ENCODE measurements around the gene TGFBI.

Gene TGFBI

DNA sequence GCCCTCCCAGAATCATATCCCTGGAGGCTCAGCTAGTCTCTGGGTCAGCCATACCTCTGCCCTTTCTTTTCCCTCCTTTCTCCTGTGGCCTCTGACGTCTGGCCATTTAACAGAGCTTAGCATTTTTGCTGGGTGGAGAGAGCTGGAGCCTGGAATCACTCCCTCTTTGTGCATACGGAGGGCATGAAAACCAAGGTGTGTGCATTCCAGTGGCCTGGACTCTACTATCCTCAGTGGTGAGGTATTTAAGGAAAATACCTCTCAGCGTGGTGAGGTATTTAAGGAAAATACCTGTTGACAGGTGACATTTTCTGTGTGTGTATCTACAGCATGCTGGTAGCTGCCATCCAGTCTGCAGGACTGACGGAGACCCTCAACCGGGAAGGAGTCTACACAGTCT, 27.5 kb downstream of the TGFBI start:
- H3K4me3 Mint-ChIP-seq: no peak overlapping the region
- H3K36me3 Mint-ChIP-seq (ENCODE audit: low read depth): no peaks in the 10 kb centered on the region
- H3K9me3 Mint-ChIP-seq: no peaks in the 10 kb centered on the region
- peaks cover 11% of the 10 kb centered on the region for H3K27me3 Mint-ChIP-seq
- no peak overlapping the region for H3K27ac Mint-ChIP-seq
- H3K4me1 Mint-ChIP-seq (ENCODE audit: low read depth): no peaks in the 10 kb centered on the region

DNA sequence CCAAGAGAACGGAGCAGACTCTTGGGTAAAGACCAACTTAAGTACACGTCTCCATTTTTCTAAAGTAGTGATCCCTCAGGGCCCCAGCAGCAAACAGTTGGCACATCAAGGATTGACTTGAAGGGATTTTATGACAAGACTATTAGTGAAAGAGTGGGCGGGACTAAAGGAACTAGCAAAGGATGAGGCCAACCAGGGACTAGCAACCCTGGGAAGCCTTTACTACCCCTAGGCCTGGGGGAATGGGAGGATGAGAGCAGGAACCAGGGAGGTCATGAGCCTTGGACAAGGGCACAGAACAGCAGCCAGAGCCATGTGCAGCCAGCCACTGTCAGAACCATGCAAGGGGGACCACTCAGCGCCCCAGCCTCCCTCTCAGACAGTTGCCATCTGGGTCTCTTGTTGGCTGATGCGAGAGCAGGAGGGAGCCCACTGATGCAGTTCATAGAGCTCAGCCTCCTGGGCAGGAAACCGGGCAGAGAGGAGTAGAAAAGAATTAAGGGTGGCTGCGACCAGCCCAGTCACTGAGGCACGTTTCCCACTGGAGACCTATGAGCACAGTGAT, 28.1 kb downstream of the TGFBI start:
- peaks cover 11% of the 10 kb centered on the region for H3K27me3 Mint-ChIP-seq
- H3K27ac Mint-ChIP-seq: no peak overlapping the region
- H3K4me3 Mint-ChIP-seq: no peak overlapping the region

GRCh38 chr5:136057401-136058038, 28.7 kb downstream of the TGFBI start:
- Mint-ChIP-seq H3K4me1 (ENCODE audit: low read depth) (no peaks in the 10 kb centered on the region), H3K27me3 (peaks cover 11% of the 10 kb centered on the region), H3K27ac (no peak overlapping the region), H3K9me3 (no peaks in the 10 kb centered on the region), H3K36me3 (ENCODE audit: low read depth) (no peaks in the 10 kb centered on the region), H3K4me3 (no peak overlapping the region)

More for the DNA sequence above, 28.1 kb downstream of the TGFBI start:
- H3K4me1 Mint-ChIP-seq (ENCODE audit: low read depth): no peaks in the 10 kb centered on the region
- no peaks in the 10 kb centered on the region for H3K36me3 Mint-ChIP-seq (ENCODE audit: low read depth)
- H3K9me3 Mint-ChIP-seq: no peaks in the 10 kb centered on the region

GRCh38 chr5:136058039-136058971, 29.5 kb downstream of the TGFBI start:
- Mint-ChIP-seq H3K9me3 (no peaks in the 10 kb centered on the region), H3K4me1 (ENCODE audit: low read depth) (no peaks in the 10 kb centered on the region), H3K36me3 (ENCODE audit: low read depth) (no peaks in the 10 kb centered on the region), H3K27ac (no peak overlapping the region), H3K27me3 (peaks cover 11% of the 10 kb centered on the region), H3K4me3 (no peak overlapping the region)

DNA sequence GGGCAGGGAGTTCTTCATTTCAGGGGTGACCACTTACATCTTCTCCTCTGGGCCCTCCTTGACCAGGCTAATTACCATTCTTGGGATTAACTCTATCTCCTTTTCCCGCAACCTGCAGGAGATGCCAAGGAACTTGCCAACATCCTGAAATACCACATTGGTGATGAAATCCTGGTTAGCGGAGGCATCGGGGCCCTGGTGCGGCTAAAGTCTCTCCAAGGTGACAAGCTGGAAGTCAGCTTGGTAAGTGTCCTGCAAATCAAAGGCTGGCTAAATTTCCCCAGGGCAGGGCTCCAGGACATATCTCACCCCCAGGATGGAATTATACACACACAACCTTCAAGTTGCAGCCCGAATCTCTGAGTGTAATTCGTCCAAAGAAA, 30.2 kb downstream of the TGFBI start:
- Mint-ChIP-seq H3K4me1 (ENCODE audit: low read depth) (no peaks in the 10 kb centered on the region), H3K27me3 (peaks cover 11% of the 10 kb centered on the region), H3K27ac (no peak overlapping the region), H3K36me3 (ENCODE audit: low read depth) (no peaks in the 10 kb centered on the region), H3K9me3 (no peaks in the 10 kb centered on the region), H3K4me3 (no peak overlapping the region)

- no peak overlapping the region for H3K27ac Mint-ChIP-seq
- H3K9me3 Mint-ChIP-seq: no peaks in the 10 kb centered on the region
- H3K4me1 Mint-ChIP-seq (ENCODE audit: low read depth): no peaks in the 10 kb centered on the region
- no peaks in the 10 kb centered on the region for H3K36me3 Mint-ChIP-seq (ENCODE audit: low read depth)
- H3K4me3 Mint-ChIP-seq: no peak overlapping the region
- H3K27me3 Mint-ChIP-seq: peaks cover 11% of the 10 kb centered on the region
Observed at GRCh38 chr5:136060963-136061362, 32.2 kb downstream of the TGFBI start.

GRCh38 chr5:136061630-136062365, 33.0 kb downstream of the TGFBI start:
- Mint-ChIP-seq H3K27me3 (peaks cover 8% of the 10 kb centered on the region), H3K27ac (no peak overlapping the region), H3K4me3 (no peak overlapping the region), H3K9me3 (no peaks in the 10 kb centered on the region), H3K4me1 (ENCODE audit: low read depth) (no peaks in the 10 kb centered on the region), H3K36me3 (ENCODE audit: low read depth) (no peaks in the 10 kb centered on the region)

- no peaks in the 10 kb centered on the region for H3K36me3 Mint-ChIP-seq (ENCODE audit: low read depth)
- no peak overlapping the region for H3K4me3 Mint-ChIP-seq
- peaks cover 3% of the 10 kb centered on the region for H3K27me3 Mint-ChIP-seq
- H3K9me3 Mint-ChIP-seq: no peaks in the 10 kb centered on the region
- H3K27ac Mint-ChIP-seq: no peak overlapping the region
- H3K4me1 Mint-ChIP-seq (ENCODE audit: low read depth): no peaks in the 10 kb centered on the region
Observed at GRCh38 chr5:136062366-136063274, 33.8 kb downstream of the TGFBI start.

GRCh38 chr5:136063778-136064465, 35.1 kb downstream of the TGFBI start:
- peaks cover 3% of the 10 kb centered on the region for H3K27me3 Mint-ChIP-seq
- H3K36me3 Mint-ChIP-seq (ENCODE audit: low read depth): no peaks in the 10 kb centered on the region
- no peak overlapping the region for H3K4me3 Mint-ChIP-seq
- H3K27ac Mint-ChIP-seq: no peak overlapping the region
- H3K4me1 Mint-ChIP-seq (ENCODE audit: low read depth): no peaks in the 10 kb centered on the region
- peaks cover 4% of the 10 kb centered on the region for H3K9me3 Mint-ChIP-seq

GRCh38 chr5:136064510-136064909, 35.7 kb downstream of the TGFBI start:
- H3K9me3 Mint-ChIP-seq: peaks cover 8% of the 10 kb centered on the region
- no peak overlapping the region for H3K27ac Mint-ChIP-seq
- H3K4me3 Mint-ChIP-seq: no peak overlapping the region
- peaks cover under 1% of the 10 kb centered on the region for H3K27me3 Mint-ChIP-seq
- H3K4me1 Mint-ChIP-seq (ENCODE audit: low read depth): no peaks in the 10 kb centered on the region
- H3K36me3 Mint-ChIP-seq (ENCODE audit: low read depth): no peaks in the 10 kb centered on the region

DNA sequence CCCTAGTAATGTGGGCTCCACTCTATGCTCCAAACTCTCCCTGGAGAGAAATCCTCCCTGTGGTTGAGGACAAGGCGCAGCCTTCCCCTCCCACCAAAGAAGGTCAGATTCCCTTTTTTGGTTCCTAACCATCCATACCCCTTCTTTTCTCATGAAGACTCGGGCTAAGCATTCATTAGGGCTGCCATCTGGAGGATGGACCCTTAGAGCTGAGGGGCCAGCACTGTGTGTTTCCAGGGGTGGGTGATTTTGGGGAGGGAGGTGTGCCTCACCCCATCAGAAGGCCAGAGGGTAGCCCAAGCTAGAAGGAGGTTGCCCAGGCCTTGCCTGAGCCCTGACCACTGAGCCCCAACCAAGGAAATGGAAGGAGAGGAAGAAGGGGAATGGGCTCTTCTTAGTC, 36.8 kb downstream of the TGFBI start:
- no peak overlapping the region for H3K27ac Mint-ChIP-seq
- H3K36me3 Mint-ChIP-seq (ENCODE audit: low read depth): no peaks in the 10 kb centered on the region
- peaks cover 5% of the 10 kb centered on the region for H3K27me3 Mint-ChIP-seq
- no peaks in the 10 kb centered on the region for H3K4me1 Mint-ChIP-seq (ENCODE audit: low read depth)
- no peak overlapping the region for H3K4me3 Mint-ChIP-seq
- H3K9me3 Mint-ChIP-seq: peaks cover 8% of the 10 kb centered on the region

GRCh38 chr5:136066661-136067271, 38.0 kb downstream of the TGFBI start:
- Mint-ChIP-seq H3K9me3 (peaks cover 8% of the 10 kb centered on the region), H3K36me3 (ENCODE audit: low read depth) (no peaks in the 10 kb centered on the region), H3K4me1 (ENCODE audit: low read depth) (no peaks in the 10 kb centered on the region), H3K27ac (no peak overlapping the region), H3K27me3 (peaks cover 10% of the 10 kb centered on the region), H3K4me3 (no peak overlapping the region)

DNA sequence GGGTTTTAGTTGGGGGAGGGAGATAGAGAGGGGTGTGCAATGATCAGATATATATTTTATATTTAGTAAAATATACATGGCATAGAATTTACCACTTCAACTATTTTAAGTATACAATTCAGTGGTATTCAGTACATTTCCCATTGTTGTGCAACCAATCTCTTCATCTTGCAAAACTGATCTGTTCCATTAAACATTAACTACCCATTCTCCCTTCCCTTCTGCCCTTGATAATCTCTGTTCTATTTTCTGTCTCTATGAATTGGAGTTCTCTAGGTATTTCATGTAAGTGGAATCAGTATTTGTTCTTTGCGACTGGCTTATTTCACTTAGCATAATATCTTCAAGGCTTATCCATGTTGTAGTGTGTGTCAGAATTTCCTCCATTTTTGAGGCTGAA, 38.6 kb downstream of the TGFBI start:
- Mint-ChIP-seq H3K36me3 (ENCODE audit: low read depth) (no peaks in the 10 kb centered on the region), H3K9me3 (peaks cover 8% of the 10 kb centered on the region), H3K27me3 (peaks cover 12% of the 10 kb centered on the region), H3K27ac (no peak overlapping the region), H3K4me3 (no peak overlapping the region), H3K4me1 (ENCODE audit: low read depth) (no peaks in the 10 kb centered on the region)
